ENCODE data around the gene MPRIP. TPM values are rescaled to one million over a fixed set of nuclear protein-coding genes. Genes with fewer than 3 reads are reported as not detected.

MPRIP gene
- total RNA-seq, 4 donors from 2014 or later: 61.5 to 407 (median 103) TPM

DNA sequence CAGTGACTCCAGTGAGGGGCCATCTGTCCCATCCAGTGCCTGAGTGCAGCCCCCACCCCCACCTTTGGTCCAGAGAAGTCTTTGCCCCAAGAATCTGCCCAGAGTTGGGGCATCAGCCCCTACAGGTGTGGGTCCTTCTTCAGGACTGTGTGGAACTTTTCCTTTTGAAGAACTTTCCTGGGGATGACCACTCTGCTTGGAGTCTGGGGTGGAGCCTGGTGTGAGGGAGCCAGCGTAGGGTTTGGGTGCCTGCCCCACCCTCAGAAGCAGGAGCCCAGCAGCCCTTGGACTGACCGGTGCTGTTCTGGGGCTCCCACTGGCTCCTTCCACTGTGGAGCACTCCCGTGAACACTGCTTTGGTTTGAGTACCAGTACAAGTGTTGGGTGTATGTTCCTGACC lies 19.3 kb downstream of the MPRIP start:
- no peaks in the 10 kb centered on the region for H3K36me3 ChIP-seq
- intact Hi-C loops (cut with DNase I; ENCODE audit: low total_unique reads): no loop called here
- H3K27me3 ChIP-seq: no peaks in the 10 kb centered on the region
- peaks cover 0 to 7% of the 10 kb centered on the region in 2 donors for H3K4me1 ChIP-seq
- DNase-seq: no peak
- TF ChIP-seq POLR2A (IDR thresholded peaks at IDR 0.05): no peak
- TF ChIP-seq, protein P1, sequence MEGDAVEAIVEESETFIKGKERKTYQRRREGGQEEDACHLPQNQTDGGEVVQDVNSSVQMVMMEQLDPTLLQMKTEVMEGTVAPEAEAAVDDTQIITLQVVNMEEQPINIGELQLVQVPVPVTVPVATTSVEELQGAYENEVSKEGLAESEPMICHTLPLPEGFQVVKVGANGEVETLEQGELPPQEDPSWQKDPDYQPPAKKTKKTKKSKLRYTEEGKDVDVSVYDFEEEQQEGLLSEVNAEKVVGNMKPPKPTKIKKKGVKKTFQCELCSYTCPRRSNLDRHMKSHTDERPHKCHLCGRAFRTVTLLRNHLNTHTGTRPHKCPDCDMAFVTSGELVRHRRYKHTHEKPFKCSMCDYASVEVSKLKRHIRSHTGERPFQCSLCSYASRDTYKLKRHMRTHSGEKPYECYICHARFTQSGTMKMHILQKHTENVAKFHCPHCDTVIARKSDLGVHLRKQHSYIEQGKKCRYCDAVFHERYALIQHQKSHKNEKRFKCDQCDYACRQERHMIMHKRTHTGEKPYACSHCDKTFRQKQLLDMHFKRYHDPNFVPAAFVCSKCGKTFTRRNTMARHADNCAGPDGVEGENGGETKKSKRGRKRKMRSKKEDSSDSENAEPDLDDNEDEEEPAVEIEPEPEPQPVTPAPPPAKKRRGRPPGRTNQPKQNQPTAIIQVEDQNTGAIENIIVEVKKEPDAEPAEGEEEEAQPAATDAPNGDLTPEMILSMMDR (IDR thresholded peaks at IDR 0.05): no peak
- peak overlapping the region in 1 of 2 donors; percentile 28 for H3K27ac ChIP-seq
- no peak overlapping the region for H3K4me3 ChIP-seq
- H3K9me3 ChIP-seq: no peaks in the 10 kb centered on the region

DNA sequence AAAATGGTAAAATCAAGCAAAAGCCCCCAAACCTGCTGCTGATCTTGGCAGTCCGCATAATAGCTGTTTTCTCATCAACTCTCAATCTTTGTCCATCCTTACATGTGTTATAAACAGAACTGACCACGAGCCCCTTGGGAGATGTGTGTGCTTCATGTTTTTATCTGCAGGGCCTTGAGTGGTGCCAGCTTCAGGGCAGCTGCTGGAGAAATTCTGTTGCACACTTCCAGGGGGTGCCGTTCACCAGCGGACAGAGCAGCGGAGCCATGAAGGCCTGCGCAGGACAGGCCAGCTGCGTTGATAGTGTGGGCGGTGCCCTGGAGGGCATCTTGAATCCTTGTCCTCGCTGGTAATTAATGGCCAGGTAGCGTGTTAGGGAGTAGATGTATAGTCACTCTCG lies 20.1 kb downstream of the MPRIP start:
- DNase-seq: no peak
- Histone ChIP-seq H3K27ac (peak overlapping the region in 1 of 2 donors; percentile 7), H3K4me1 (no peaks in the 10 kb centered on the region)

DNA sequence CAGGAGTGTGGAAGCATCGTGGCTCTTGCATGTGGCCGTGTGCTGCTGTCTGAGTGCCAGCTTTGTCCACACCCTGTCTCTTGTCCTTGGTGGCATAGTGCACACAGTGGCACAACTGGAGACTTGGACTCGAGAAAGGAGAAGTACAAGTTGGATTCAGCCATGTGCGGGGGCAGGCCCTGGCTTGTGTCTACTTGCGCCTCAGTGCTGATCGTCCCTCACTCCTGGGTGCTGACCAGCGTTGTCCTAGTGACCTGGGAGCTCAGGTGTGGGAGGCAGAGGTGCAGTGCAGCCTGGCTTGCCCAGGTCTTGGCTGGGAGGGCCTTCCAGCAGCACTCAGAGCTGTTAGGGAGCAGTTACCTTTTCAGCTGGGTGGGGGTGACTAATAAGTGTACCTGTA lies 20.6 kb downstream of the MPRIP start:
- Histone ChIP-seq H3K4me3 (no peak overlapping the region), H3K27ac (peak overlapping the region; percentile 1 to 7), H3K36me3 (no peaks in the 10 kb centered on the region), H3K4me1 (no peaks in the 10 kb centered on the region), H3K27me3 (no peaks in the 10 kb centered on the region), H3K9me3 (no peaks in the 10 kb centered on the region)
- intact Hi-C loops (cut with DNase I; ENCODE audit: low total_unique reads): no loop called here
- TF ChIP-seq, protein P1 (IDR thresholded peaks at IDR 0.05): no peak
- TF ChIP-seq POLR2A (IDR thresholded peaks at IDR 0.05): no peak
- no peak for DNase-seq

More for the DNA sequence above, 20.1 kb downstream of the MPRIP start:
- TF ChIP-seq POLR2A (IDR thresholded peaks at IDR 0.05): no peak
- TF ChIP-seq, protein P1 (IDR thresholded peaks at IDR 0.05): no peak
- Histone ChIP-seq H3K4me3 (no peak overlapping the region), H3K36me3 (no peaks in the 10 kb centered on the region), H3K9me3 (no peaks in the 10 kb centered on the region), H3K27me3 (no peaks in the 10 kb centered on the region)
- intact Hi-C loops (cut with DNase I; ENCODE audit: low total_unique reads): no loop called here

DNA sequence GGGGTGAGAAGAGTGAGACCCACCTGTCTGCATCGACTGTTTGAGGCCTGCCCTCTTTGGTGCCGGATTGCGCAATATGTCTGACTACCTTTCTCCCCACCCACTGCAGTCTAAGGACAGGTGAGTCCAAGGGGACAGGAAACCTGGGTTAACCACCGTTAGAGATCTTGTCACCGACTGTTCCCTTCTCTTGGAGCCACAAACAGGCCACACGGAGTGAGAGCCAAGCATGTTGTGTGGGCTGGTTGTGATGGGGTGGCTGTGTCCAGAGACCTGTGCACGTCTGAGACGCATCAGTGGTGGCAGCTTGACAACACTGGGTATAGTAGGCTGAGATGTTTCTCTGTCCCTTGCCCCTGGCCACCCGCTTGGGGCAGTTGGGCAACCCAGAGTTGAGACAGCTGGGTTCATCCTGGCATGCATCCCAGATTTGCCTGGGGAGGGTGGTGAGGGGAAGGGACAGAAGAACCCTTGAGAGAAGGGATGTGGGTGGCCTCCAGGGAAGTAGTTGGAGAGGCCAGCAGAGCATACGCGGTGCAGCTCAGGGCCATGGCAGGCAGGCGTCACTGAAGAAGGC lies 21.4 kb downstream of the MPRIP start:
- H3K4me3 ChIP-seq: no peak overlapping the region
- TF ChIP-seq, protein P1 (IDR thresholded peaks at IDR 0.05): no peak
- TF ChIP-seq POLR2A (IDR thresholded peaks at IDR 0.05): no peak
- H3K36me3 ChIP-seq: no peaks in the 10 kb centered on the region
- intact Hi-C loops (cut with DNase I; ENCODE audit: low total_unique reads): no loop called here
- peak overlapping the region in 1 of 2 donors; percentile 6 for H3K27ac ChIP-seq
- DNase-seq: no peak
- no peaks in the 10 kb centered on the region for H3K4me1 ChIP-seq
- H3K9me3 ChIP-seq: no peaks in the 10 kb centered on the region
- no peaks in the 10 kb centered on the region for H3K27me3 ChIP-seq

DNA sequence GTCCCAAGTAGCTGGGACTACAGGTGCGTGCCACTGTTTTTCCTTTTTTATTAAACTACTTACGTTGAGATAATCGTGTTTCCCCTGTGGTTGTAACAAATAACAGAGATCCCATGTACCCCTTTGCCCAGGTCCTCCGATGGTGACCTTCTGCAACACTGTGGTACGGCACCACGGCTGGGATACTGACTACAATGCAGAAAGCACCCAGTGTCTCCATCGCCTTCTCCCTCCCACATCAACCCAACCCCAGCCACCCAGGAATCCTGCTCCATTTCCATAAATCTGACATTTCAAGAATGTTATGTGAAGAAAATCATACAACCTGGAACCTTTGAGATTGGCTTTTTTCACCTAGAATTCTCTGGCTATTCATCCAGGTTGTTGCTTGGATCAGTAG lies 22.1 kb downstream of the MPRIP start:
- H3K9me3 ChIP-seq: no peaks in the 10 kb centered on the region
- no peak overlapping the region for H3K4me3 ChIP-seq
- intact Hi-C loops (cut with DNase I; ENCODE audit: low total_unique reads): no loop called here
- DNase-seq: no peak
- H3K27ac ChIP-seq: peak overlapping the region in 1 of 2 donors; percentile 6
- no peaks in the 10 kb centered on the region for H3K4me1 ChIP-seq
- no peaks in the 10 kb centered on the region for H3K27me3 ChIP-seq
- no peak for TF ChIP-seq POLR2A (IDR thresholded peaks at IDR 0.05)
- TF ChIP-seq, protein P1 (IDR thresholded peaks at IDR 0.05): no peak
- no peaks in the 10 kb centered on the region for H3K36me3 ChIP-seq
